ENCODE measurements around the gene E2F1.
A peak's percentile ranks its signal among the peaks of the same experiment; 100 is the strongest.

E2F1 gene

DNA sequence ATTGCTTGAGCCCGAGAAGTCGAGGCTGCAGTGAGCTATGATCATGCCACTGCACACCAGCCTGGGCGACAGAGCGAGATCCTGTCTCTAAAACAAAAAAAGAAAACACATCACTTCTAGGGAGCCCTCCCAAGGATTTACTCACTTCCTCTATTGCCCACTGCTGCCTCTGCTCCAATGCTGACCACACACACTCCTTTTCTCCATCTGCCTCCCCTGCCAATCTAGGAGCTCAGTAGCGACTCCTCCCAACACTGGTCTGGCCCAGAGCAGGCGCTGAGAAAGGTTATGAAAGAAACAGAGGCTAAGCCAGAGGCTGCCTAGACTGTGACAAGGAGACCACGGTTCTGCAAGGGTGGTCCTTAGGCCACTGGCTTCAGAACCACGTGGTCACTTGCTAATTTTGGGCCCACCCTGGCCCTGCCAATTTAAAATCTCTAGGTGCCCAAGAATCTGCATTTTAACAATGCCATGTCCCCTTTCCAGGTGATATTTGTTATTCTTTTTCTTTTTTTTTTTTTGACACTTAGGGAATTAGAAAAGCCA lies 1.3 kb upstream of the E2F1 start:
- DNase-seq, result no peak

DNA sequence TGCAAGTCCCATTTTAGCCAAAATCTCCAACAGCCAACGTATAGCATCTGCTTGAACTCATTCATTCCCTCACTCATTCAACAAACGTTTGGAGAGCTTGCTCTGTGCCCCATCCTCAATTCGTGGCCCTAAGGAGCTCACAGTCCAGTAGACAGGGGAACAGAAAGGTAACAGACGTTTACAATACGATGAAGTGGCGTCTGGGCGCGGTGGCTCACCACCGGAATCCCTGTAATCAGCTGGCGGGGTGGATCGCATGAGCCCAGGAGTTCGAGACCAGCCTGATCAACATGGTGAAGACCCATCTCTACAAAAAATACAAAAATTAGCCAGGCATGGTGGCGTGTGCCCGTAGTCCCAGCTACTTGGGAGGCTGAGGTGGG lies 790 bp upstream of the E2F1 start:
- no peak for DNase-seq

GRCh38 chr20:33685328-33686099 lies 671 bp downstream of the E2F1 start:
- no peak for DNase-seq

- DNase-seq, result no peak
These were observed 1.5 kb downstream of the E2F1 start for GRCh38 chr20:33684533-33685327.

GRCh38 chr20:33681728-33682353 lies 4.3 kb downstream of the E2F1 start:
- no peak for DNase-seq

DNA sequence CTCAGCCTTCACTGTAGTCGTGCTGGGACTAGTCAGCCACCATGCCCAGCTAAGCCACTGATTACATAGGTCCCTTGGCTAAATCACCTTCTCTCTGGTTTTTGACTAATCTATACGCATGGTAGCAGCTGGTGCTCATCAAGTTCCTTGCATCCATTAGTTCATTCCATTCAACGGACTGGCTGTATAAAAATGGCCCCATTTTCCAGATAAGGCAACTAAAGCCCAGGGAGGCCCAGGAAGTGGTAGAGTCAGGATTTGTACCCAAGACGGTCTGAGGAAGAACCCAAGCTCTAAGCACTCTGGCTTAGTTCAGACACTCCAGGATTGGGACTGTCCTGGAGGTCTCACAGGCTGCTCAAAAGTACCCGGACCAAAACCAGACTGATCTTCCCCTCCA lies 4.9 kb downstream of the E2F1 start:
- no peak for DNase-seq

DNA sequence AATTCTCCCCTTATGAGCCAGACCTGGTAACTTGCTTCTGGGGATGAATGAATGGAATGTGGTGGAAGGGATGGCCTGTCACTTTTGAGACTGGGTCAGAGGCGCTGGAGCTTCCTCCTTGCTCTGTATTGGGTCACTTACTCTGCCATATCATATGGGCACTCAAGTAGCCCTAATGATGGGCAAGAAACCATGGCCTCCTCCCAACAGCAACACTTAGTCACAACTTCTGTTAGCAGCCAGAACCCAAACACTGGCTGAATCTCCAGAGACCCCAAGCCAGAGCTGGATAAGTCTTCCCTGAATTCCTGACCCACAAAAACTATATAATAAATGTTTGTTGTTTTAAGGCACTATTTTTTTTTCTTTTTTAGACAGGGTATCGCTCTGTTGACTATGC lies 5.5 kb downstream of the E2F1 start:
- DNase-seq, result peak; percentile 89

DNA sequence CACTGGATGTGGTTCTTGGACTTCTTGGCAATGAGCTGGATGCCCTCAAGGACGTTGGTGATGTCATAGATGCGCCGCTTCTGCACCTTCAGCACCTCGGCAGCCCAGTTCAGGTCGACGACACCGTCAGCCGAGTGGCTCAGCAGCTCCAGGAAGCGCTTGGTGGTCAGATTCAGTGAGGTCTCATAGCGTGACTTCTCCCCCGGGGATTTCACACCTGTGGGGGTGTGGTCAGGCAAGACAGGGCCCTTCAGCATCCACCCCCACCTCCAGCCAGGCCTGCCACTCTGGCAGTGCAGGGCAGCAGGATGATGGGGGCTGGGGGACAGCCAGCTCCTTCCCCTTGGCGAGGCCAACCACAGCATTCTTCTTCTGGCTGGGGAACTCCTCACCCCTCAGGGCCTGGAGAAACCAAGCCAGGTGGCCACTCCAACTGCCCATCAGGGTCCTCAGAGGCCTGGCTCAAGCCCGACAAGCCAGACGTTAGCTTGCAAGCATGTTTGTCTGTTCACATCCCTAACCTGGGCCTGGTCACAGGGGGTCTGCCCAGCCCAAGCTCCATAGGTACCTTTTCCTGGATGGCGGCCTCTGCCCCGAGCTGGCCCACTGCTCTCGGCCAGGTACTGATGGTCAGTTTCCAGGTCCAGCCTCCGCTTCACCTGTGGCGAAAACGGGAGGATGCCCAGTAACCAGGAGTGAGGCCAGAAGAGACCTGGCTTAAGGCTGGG lies 6.3 kb downstream of the E2F1 start:
- no peak for DNase-seq

DNA sequence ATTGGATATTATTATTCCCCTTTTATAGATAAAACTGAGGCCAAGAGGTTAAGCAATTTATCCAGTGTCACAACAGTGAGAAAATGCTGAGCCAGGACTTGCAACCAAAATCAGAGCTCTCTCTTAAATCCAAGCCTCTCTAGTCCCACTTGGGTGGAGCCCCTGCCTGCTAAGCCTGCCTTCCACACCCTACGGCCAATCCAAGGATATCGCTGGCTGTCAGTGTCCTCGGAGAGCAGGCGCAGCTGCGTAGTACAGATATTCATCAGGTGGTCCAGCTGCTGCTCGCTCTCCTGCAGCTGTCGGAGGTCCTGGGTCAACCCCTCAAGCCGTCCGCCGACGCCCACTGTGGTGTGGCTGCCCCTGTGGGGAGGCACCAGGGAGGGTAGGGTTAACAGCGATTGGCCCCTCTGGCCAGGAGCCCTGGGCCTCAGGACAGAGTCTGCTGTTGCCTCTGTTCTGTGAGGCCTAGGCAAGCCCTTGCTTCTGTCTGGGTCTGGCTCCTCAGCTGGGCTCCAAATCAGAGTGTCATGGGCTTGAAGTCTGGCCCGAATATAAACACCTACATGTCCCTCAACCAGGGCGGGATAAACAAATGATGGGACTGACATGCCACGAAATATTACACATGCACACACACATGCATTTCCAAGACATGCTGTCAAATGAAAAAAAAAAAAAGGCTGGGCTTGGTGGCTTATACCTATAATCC lies 8.0 kb downstream of the E2F1 start:
- DNase-seq, result no peak

DNA sequence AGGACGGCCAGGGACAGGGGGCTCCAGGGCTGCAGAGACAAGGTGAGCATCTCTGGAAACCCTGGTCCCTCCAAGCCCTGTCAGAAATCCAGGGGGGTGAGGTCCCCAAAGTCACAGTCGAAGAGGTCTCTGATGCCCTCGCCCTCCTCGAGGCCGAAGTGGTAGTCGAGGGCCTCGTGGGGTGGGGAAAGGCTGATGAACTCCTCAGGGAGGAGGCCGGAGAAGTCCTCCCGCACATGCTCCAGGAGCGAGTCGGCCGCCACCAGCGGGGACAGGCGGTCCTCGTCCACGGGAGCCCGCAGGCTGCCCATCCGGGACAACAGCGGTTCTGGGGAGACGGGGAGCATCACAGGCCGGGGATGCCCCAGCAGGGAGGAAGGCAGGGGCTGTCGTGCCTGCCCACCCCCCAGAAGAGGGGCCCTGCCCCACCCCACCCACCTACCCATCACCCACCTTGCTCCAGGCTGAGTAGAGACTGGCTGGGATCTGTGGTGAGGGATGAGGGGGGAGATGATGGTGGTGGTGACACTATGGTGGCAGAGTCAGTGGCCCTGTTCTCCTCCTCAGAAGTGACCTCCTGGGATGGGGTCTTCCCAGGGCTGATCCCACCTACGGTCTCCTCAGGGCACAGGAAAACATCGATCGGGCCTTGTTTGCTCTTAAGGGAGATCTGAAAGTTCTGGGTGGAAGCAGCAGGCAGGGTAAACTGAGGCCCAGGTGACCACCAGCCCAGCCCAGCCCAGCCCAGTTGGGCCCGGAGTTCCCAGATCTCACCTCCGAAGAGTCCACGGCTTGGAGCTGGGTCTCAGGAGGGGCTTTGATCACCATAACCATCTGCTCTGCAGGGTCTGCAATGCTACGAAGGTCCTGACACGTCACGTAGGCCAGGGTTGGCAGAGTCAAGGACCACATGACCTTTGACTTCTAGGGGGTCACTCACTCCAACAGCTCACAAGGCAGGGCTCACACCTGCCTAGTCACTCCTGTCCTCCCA lies 9.2 kb downstream of the E2F1 start:
- no peak for DNase-seq

DNA sequence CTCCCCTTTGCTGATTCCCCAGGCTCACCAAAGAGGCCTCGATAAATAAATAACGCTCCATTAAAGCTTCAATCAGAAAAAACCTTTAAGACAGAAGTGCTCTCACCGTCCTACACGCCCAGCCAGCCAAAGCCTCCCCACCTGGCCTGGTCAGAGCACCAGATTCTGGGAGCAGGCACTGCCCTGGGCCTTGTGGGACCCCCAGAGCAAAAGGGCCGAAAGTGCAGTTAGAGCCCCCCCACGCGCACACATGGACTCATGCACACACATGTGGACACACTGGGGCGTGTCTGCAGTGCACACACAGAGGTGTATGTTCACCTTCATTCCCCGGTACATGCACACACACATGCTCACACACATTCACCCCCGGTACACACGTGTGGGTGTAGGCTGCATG lies 10.1 kb downstream of the E2F1 start:
- DNase-seq, result no peak

GRCh38 chr20:33675136-33675959 lies 10.8 kb downstream of the E2F1 start:
- no peak for DNase-seq

DNA sequence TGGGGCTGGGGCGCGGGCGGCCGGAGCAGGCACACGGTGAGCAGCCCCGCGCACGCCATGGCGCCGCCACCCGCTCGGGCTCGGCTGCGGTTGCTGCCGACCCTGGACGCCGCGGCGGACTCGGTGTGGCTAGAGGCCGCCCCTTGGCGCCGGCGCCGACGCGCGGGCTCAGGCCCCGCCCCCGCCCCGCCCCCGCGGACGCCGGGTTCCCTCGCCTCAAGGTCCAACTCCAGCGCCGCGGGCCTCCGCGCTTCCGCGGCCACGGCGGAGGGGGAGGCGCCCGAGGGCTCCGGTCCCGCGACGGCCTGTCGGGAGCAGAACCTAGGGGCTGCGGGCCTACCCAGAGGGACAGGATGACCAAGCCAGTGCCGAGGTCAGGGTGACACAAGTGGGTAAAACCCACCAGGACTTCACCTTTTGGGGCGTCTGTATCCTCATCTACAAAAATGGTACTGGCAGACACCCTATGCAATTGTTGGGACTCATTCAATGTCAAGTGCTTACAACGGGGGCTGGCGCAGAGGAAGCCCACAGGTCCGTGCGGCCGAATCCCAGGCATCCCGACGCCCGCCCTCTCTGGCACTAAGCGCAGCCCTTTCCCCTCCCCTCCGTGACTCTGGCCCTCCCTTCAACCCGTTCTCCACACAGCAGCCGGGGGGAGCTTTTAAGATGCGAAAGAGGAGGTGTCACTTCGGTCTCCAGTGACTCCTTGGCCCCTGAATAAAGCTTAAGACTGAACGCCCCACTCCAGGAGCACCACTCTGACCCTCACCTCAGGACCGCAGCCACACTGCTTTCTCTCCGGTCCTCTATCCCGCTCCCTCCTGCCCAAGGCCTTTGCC lies 11.7 kb downstream of the E2F1 start, which contains the start of gene NECAB3:
Gene NECAB3, minus strand, starts transcription at position 135 of the 842 bp plus-strand sequence. Its CDS starts 76 bp downstream, at position 59.
- DNase-seq, result peak; percentile 78

- no peak for DNase-seq
These were observed 12.5 kb downstream of the E2F1 start for GRCh38 chr20:33673410-33674293.

DNA sequence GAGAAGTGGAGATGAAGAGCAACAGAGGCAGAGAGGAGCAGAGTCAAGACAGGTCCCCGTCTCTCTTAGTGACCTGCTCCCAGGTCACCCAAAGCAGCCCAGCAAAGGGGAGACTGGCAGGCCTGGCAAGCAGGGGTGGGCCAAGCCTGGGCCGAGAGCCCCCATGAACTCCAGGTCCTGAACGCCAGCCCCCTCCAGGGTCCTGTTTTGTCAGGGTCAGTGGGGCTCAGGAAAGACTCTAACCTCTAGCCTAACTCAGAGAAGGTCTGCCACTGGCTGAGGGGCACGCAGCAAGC lies 13.1 kb downstream of the E2F1 start:
- DNase-seq, result no peak

DNA sequence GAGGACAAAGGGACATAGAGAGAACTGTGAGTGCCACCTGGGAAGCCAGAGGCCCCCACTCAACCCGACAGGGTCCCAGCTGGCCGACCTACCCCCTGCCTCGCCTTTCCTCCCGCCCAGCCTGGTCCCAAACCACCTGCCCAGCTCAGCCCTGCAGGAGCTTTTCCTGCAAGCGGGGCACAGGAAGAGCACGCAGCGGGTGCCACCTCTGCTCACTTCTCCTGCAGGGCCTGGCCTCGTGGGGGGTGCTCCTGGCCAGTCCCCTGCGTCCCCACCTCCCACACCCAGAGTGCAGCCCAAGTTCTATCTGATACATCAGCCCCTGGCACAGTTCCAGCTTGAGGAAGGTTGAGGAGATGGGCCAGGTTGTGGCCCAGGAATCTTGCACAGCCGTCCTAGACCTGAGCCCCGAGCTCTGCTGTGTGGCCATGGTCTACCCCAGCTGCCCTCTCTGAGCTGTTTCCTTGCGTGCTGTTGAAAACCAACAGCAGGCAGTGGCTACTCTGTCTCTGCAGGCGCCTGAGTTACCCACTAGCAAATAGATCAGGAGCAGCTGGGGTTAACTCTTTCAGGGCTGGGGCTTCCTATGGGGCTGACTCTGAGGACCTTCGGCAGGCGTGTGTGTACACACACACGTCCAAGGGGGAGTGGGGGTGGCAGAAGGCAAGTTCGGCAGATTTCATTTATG lies 13.6 kb downstream of the E2F1 start:
- no peak for DNase-seq
